Muscle of back (tissue), 13 donors: ENCODE measurements around the gene TLR3. TPM values are rescaled to one million over a fixed set of nuclear protein-coding genes. Genes with fewer than 3 reads are reported as not detected.
"Not testable (repeated sequence)": the region's sequence is repeated elsewhere in the genome, so short reads cannot be mapped to it uniquely, and the experiment has no call there.

Source experiments
- DNase-seq, 3 donors: peaks; one replicate each; pipeline versions ENCODE4 v3.0.0 to v3.0.0-alpha.2; 2013
- long read RNA-seq, 9 donors: transcript quantifications; one replicate each; lab custom pipeline, GENCODE V29; 2026
- polyA plus RNA-seq, 10 donors: library from polyadenylated mRNA; unstranded; fragments of 120-200 nt; gene quantifications; one replicate each; pipeline ENCODE4 v1.2.1, GENCODE V29; 2013; ENCODE audit not compliant: insufficient read length in 10 of 10

The TLR3 gene
- 1 to 10 TPM; 1.2 to 2.1 (median 1.6) TPM for polyA plus RNA-seq
- long read RNA-seq, donor 1: 0 reads
- long read RNA-seq, donor 2, full-length matches to known transcripts: 1 of 1 reads
- long read RNA-seq, donor 2, partial matches to known transcripts: 0 of 1 reads
- long read RNA-seq, donor 2, other reads (novel, unspliced or antisense): 0 of 1 reads
- long read RNA-seq, donor 3: 0 reads
- long read RNA-seq, donor 4: 0 reads
- long read RNA-seq, donor 5, partial matches to known transcripts: 0 of 1 reads
- long read RNA-seq, donor 5, other reads (novel, unspliced or antisense): 0 of 1 reads
- long read RNA-seq, donor 6: 0 reads
- long read RNA-seq, donor 7: 0 reads
- long read RNA-seq, donor 8: 0 reads
- long read RNA-seq, donor 9: 0 reads

DNA sequence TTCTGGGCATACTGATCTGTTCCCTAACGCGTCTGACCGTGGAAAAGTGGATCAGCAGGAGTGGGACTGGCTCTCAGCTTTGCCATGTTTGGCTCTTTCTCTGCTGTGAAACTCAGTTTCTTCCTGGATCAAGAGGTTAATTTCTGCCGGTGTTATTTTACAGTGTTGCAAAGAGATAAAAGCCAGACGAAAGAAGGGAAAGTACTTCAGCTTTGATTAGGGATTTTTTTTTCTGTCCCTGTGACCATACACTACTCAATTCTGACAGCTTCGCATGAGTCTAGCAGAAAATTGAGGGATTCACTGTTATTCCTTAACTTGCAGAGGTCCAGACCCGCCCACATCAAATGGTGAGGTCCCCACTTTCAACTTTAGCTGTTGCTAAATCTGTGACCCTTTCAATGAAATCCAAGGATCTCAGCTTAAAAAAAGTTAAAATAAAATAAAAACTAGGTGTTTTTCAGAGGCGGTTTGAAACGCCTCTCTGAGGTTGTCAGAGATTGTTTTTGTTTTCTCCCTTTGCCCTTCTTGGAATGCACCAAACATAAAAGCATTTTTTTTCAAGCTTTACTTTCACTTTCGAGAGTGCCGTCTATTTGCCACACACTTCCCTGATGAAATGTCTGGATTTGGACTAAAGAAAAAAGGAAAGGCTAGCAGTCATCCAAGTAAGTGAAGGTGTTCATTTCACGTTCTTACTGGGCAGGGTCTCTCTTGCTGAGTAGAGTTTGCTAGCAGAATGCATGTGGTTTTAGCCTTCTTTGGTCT is at the start of gene TLR3:
TLR3 (plus strand) TSS at position 576 of the 768 bp plus-strand sequence. CDS start 7,464 bp downstream, outside the sequence.
- DNase-seq: peak in 1 of 3 donors; percentile 58

DNA sequence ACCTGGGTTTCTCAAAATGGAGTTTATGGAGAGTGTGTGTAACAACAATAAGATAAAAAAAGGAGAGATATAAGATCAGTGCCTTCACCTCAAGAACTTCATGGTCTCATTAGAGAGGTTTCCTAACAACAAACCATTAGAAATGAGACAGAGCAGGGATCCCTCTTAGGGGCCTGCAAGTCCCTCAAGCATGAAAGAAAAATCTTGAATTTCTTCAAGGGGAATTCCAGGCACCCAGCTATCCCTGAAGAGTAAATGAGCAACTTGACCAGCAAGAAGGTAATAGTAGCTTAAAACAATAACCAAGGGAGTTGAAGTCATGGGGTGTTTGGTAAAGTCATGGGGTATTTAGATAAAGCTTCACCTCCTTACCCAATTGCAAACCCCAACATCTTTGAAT is 49.7 kb upstream of the TLR3 start:
- DNase-seq: no peak

DNA sequence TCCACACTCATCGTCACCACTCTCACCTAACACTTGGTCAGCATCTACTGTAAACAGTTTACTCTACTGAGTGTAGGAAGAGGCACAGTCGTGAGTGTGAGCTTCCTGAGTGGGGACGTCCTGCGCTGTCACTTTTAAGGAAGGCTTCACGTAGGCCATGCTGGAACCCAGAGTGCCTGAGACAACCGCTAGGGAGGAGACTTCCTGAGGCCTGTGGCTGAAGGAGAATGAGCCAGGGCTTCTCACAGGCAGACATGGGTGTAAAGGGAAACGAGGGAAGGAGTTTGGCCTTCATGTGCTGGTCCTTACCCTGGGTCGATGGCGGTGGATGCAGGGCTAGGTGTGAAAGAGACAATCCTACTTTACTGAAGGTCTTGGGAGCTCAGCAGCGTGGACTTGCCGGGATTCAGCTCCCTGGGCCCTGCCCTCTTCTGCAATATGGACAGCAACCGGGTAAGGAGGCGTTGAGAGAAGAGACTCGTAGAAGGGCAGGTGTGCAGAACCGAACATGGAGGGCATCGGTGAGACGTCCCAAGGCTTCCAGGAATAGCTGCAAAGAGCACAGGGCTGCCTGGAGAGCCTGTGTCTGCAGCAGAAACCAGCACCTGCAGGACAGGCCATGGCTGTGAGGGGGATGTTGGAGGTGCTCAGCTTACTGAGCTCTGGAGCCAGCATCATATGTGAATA is 48.7 kb upstream of the TLR3 start:
- no peak for DNase-seq

DNA sequence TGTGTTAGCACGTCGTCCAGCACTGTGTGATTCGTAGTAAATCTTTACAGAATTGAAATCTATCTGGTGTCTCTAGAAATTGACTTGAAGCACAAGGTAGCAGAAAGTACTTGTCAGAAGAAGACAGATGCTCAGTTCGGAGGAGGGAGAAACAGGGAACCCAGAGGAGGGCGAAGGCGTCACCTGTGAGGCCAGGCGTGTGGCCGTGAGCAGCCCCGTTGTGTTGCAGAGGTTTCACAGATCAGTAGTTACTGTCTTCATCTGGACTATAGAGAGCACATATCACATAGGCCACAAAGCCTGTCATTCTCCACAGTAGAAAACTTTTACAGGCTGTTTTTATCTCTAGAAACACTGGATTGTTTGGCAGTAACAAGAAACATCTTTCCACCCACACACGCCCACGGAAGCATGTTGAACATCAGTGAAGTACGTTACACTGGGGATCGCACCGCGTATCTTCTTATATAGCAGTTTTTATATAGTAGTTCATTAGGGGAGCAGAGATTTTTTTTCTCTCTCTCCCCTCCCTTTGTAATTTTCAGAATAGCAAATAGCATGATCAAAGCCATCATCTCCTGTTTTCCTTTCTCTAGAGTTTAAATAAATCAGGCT is 48.1 kb upstream of the TLR3 start:
- no peak for DNase-seq

DNA sequence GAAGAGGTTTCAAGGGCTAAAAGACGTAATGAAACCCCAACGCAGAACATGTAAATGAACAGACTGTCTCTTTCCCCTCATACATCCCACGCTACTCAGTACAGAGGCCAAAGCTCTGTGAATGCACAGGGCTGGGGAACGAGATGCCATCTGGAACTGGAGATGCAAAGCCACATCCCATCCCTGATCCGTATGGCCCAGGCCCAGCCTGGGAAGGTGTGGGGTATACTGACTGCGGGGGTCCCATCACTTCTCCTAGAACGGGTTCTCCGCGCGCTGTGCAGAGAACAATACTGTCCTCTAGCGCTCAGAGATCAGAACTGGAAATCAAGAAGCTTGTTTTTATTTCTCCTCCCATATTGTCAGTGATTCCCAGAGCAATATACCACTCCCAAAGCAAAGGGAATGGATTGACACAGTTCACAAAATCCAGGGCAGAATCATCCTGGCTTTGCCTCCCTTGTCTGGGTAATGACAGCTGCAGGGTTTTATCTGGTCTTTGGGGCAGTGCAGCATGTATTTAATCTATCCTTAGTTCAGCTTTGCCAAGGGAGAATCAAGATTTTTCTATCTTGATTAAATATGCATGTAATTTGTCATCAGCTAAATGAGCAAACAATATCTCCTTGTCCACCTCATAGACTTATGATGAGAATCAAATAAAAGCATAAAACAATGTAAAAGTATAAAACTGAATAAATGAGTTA is 47.3 kb upstream of the TLR3 start:
- DNase-seq: peak; percentile 27 to 73 (median 32)

DNA sequence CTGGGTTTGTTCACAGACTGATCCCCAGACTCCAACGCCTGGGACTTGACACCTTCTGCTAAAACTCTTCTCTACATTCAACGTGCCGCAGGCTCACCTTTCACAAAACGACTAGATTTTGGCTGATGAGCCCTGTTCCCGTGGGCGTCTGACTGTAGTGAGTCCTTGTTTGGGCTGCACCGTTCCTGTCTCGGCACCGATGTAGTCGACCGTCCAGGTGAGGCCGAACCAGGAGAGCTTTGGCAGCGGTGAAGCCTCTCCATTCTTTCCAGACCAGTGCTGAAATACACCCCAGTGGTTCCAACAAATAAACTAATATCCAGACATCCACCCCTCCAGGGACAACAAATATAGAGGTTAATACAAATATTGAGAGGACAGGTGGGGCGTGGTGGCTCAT is 45.0 kb upstream of the TLR3 start:
- DNase-seq: no peak

DNA sequence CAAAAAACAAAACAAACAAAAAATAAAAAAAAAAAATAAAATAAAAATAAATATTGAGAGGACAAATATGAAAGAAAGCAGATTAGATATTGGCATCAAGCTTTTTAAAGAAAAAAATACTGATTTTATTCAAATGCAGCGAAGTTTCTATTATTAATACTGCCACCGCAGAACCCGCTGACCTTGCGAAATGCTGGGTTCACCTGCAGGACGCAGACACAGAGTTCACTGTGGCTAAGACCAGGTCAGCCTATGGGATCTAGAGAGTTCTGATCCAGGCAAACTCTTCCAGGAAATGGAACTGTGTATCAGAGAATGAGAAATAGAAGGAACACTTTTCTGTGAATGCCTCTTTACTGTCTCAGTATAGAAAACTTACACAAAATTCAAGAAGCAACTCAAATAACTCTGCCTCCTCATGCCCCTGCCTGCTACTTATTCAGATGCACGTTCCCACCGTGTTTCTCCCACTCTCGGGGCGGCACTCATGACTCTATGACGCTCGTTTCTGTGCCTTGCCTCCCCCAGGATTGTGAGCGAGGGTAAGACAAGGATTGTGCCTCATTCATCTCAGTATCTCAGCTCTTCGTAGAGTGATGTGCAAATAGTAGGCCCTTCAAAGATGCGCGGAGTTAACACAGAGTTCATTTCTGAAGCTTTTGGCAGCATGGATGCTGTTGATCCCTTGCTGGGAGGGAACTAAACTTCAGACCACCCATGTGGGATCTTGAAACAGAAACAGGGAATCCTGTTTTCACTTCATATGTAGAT is 44.1 kb upstream of the TLR3 start:
- peak in 1 of 3 donors; percentile 30 for DNase-seq

DNA sequence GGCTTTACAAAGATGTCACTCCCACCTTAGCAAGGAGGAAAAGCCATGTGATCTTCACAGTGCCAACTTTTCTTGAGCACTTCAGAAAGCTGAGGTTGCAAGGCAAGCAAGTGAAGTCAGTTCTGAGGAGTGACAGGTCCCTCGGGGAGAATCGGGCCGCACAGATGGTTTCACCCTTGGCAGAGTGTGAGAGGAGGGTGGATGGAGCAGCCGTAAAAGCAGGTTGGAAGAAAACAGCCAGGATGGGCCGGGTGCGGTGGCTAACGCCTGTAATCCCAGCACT is 43.6 kb upstream of the TLR3 start:
- no peak for DNase-seq

DNA sequence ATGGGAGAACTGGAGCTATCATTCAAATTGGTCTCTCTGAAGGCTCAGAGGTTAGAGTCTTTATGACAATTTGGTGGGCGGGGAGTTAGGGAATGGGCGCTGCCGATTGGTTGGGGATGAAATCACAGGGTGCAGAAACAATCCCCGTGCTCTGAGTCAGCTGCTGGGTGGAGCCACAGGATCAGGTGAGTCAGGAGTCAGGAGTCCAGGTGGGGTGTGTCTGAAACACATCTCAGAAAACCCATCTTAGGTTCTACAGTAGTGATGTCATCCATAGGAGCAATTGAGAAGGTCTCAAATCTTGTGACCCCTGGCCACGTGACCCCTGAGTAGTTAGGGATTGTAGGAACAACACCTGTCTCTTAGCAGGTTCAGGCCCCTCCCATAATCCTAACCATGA is 41.6 kb upstream of the TLR3 start:
- DNase-seq: no peak

DNA sequence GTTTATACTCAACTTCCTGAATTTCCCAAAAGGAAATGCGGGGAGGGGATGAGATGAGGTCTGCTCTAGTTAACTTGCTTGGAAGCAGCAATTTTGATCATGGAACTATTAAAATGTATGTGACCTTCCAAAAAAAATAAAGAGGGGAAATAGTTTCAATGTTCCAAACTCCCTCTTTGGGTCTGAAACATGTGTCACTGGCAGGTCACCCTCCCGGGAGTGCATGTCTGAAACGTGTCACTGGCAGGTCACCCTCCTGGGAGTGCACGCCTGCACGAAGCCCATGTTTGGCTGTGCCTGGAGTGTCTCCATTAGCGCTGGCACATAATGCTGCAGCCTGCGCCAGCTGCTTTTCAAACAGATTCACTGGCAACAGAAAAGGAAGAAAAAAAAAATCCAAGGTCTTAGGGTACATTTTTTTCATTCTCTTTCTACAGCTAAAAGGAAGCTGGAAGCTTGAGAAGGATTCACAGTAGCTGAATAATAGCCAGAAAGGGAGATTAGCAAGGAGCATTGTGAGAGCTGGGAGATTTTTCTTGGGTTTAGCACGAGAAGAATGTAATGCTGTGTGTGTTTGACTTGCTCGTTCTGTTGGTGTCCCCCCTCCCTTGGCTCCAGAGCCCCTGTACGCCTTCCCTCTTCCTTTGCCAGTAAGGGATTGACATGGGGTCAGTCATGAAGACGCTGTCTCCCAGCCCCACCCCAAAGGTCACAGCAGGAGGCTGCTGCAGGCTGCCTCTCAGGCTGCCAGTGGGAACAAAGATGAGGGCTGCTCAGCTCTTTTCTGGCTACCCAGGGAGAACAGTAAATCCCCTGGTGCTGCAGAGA is 39.2 kb upstream of the TLR3 start:
- peak; percentile 63 to 89 (median 75) for DNase-seq

DNA sequence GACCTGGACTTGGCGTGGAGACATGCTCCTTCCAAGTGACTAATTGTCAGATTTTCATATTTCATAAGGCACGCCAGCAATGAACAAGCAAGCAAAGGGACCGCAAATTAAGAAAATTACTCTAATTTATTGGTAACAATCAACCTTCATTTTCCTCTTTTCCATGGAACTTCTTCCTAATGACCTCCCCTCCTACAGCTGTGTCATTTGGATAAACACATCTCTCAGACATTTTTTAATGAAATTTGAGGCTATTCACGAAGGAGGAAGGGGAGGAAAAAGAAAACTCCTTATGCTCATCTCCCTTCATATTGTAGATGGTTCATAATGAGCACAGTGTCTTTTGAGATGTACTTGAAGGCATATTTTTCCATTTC is 38.6 kb upstream of the TLR3 start:
- DNase-seq: no peak

DNA sequence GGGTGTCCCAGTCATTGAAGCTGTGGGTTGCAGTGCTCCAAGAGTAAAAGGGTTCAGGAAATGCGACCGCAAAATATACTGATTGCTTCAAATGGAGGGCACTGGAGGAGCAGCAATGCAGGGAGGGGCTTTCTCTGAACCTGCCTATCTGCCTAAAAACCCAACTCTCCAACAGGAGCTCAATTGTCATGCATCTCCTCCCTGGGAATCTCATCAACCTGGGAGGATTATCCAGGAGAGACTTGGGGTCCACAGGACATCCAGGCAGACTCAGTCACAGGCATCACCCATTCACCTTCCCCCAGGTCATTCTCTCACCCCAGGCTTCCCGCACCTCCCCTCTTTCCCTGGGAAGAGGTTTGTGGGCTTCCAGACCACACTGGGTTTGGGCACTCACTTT is 38.2 kb upstream of the TLR3 start:
- no peak for DNase-seq

DNA sequence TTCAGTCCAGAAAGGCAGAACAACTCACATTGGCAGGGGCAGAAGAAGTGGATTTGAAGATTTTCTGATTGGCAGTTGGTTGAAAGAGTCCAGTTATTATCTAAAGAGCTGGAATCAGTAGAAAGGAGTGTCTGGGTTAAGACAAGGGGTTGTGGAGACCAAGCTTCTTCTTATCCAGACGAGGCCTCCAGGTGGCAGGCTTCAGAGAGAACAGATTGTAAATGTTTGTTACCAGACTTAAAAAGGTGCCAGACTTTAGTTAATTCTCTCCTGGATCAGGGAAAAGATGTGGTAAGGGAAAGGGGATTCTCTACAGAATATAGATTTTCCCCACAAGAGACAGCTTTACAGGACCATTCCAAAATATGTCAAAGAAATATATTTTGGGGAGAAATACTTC is 36.7 kb upstream of the TLR3 start:
- no peak for DNase-seq

DNA sequence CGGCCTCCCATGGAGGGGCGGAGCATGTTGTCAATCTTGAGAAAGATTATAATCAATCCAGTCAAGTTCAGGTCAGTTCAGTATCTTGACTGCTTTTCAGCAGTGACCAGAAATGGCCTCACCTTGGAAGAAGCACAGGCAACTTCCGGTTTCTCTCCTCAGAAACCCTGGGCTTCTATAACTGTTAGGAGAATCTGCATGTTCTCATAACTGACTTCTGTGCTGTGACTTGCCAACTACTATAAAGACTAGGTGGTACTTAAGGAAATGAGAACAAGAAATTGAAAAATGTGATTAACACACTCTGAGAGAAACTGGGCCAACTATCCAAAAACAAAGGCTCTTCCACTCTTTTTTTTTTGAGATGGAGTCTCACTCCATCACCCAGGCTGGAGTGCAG is 35.9 kb upstream of the TLR3 start:
- no peak for DNase-seq

DNA sequence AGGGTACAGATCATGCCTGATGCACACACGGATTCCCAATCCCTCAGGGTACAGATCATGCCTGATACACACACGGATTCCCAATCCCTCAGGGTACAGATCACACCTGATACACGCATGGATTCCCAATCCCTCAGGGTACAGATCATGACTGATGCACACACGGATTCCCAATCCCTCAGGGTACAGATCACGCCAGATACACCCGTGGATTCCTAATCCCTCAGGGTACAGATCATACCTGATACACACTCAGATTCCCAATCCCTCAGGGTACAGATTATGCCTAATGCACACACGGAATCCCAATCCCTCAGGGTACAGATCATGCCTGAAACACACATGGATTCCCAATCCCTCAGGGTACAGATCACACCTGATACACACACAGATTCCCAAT is 34.3 kb upstream of the TLR3 start:
- DNase-seq: not testable (repeated sequence)

DNA sequence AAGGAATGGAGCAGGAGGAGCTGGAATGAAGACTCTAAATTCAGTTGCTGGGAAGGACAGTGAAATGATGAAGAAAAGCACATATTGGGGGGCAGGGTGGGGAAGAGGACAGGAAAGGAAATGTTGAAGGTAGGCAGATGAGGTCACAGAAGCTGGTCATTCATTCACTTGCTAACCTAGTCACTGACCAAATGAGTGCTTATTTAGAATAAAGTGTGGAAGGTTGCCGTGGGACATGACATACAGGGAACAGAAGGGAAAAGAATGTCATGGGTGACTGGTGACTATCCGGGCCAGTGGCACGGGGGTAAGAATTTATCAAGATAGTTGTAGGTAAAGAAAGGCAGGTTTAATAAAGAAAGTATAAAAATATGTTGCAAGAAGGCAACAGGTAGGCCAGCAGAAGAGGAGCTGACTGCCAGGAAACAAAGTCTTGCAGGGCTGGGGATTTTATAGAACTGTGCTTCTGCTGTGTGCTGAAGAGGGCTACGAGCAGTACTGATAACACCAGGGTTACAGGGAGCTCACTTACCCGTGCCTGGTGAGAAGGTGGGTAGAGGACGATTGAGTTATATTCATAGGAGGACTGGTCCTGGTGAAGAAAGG is 31.9 kb upstream of the TLR3 start:
- DNase-seq: no peak

DNA sequence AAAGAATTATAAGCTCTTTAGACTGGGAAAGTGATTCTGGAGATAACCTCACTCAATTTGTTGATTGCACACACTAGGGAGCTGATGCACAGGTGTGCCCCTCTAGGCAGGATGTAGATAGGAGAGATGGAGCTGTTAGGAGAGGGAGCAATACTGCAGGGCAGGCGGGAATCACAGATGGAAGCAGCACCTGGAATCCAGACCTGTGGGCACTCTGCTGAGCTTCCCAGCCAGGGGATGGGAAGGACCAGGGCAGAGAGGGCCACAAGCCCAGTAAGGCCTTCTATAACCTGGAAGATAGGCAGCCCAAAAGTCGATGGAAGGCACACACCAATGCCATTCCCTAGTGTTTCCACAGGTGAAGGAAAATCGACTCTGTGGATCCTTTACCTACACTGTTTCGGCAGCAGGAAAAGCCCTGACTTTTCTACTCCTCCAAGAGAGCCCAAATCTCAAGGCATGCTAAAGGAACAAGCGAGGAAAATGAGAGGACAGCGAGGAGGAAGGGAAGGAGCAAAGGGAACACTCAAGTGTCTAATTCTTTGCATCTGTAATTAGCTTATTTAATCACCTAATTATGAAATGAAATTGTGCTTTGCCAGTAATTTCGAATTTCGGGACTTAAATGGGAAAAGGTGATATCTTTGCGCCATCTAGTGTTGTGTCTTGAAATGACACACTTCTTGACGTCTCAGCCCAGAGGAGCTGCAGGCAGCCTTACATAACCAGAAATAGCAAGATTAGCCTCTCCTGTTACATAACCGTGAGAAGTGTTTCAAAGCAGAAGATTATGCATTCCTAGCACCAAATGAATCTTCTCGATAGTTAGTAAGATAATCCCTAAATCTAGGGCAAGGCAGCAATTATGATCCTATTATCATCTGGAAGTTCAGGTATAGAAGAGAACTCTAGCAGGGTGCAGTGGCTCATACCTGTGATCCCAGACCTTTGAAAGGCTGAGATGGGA is 31.0 kb upstream of the TLR3 start:
- DNase-seq: peak; percentile 76 to 84 (median 79)

DNA sequence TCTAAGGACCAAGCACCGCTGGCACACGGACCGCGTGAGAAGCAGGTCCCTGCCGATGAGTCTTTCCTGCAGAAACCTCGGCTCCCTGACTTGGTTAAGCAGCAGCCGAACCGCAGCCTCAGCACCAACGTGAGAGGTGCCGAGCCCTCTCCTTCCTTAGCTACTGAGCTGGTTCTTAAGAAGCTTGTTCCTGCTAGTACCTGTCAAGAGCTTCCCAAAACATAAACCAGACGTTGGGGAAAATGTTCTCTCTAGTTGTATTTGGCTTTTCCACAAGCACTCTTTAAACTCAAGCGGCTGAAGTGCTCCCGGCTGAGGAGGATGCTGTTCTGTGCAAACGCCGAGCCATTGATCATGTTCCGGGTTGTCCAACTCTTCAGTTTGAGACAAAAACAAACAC is 29.3 kb upstream of the TLR3 start:
- no peak for DNase-seq
